ES-I3 (cell line): ENCODE measurements around the gene PRKAG2.
"Not testable (repeated sequence)": the region's sequence is repeated elsewhere in the genome, so short reads cannot be mapped to it uniquely, and the experiment has no call there.

Experiments used
- H3K36me3 ChIP-seq: 2 replicates; pipeline ENCODE4 v1.6.1; 2013; ENCODE audit warnings: mild to moderate bottlenecking, low read length, control low read depth, moderate library complexity; ENCODE audit not compliant: insufficient read depth
- H3K4me1 ChIP-seq: 2 replicates; pipeline ENCODE4 v1.6.1; 2013; ENCODE audit warnings: mild to moderate bottlenecking, control low read depth, low read length; ENCODE audit not compliant: insufficient read depth
- H3K9ac ChIP-seq: 2 replicates; pipeline ENCODE4 v1.6.1; 2013; ENCODE audit warnings: low read depth, mild to moderate bottlenecking, low read length, moderate library complexity
- H3K9me3 ChIP-seq: 2 replicates; pipeline ENCODE4 v1.6.1; 2013; ENCODE audit warnings: mild to moderate bottlenecking, low read length, moderate library complexity; ENCODE audit not compliant: control insufficient read depth, insufficient read depth

PRKAG2 gene

GRCh38 chr7:151837285-151838042, 39.5 kb downstream of the PRKAG2 start:
- H3K36me3 ChIP-seq, result no peaks in the 10 kb centered on the region
- no peaks in the 10 kb centered on the region for H3K9me3 ChIP-seq
- no peaks in the 10 kb centered on the region; the same call in 1 of the 2 replicates for H3K4me1 ChIP-seq
- H3K9ac ChIP-seq, result no peak overlapping the region

GRCh38 chr7:151836927-151837205, 40.0 kb downstream of the PRKAG2 start:
- H3K4me1 ChIP-seq, result no peaks in the 10 kb centered on the region; the same call in 1 of the 2 replicates

GRCh38 chr7:151836191-151836926, 40.6 kb downstream of the PRKAG2 start:
- no peaks in the 10 kb centered on the region for H3K9me3 ChIP-seq
- H3K4me1 ChIP-seq, result no peaks in the 10 kb centered on the region; the same call in 1 of the 2 replicates
- no peak overlapping the region for H3K9ac ChIP-seq
- H3K36me3 ChIP-seq, result no peaks in the 10 kb centered on the region

More at GRCh38 chr7:151836927-151837205, 40.0 kb downstream of the PRKAG2 start:
- Histone ChIP-seq H3K9me3 (no peaks in the 10 kb centered on the region), H3K36me3 (no peaks in the 10 kb centered on the region), H3K9ac (no peak overlapping the region)

GRCh38 chr7:151835636-151836035, 41.3 kb downstream of the PRKAG2 start:
- H3K4me1 ChIP-seq, result no peaks in the 10 kb centered on the region; the same call in 1 of the 2 replicates
- no peaks in the 10 kb centered on the region for H3K9me3 ChIP-seq
- no peak overlapping the region for H3K9ac ChIP-seq
- H3K36me3 ChIP-seq, result no peaks in the 10 kb centered on the region

- no peaks in the 10 kb centered on the region for H3K9me3 ChIP-seq
- no peak overlapping the region for H3K9ac ChIP-seq
- no peaks in the 10 kb centered on the region for H3K36me3 ChIP-seq
- no peaks in the 10 kb centered on the region; the same call in 1 of the 2 replicates for H3K4me1 ChIP-seq
Observed at GRCh38 chr7:151834271-151835035, 42.5 kb downstream of the PRKAG2 start.

GRCh38 chr7:151833691-151834090, 43.2 kb downstream of the PRKAG2 start:
- H3K9me3 ChIP-seq, result no peaks in the 10 kb centered on the region
- no peaks in the 10 kb centered on the region for H3K36me3 ChIP-seq
- no peaks in the 10 kb centered on the region; the same call in 1 of the 2 replicates for H3K4me1 ChIP-seq
- H3K9ac ChIP-seq, result no peak overlapping the region

- Histone ChIP-seq H3K36me3 (no peaks in the 10 kb centered on the region), H3K9ac (no peak overlapping the region), H3K9me3 (no peaks in the 10 kb centered on the region), H3K4me1 (no peaks in the 10 kb centered on the region; the same call in 1 of the 2 replicates)
Observed at GRCh38 chr7:151833213-151833651, 43.7 kb downstream of the PRKAG2 start.

- no peaks in the 10 kb centered on the region for H3K36me3 ChIP-seq
- no peaks in the 10 kb centered on the region for H3K9me3 ChIP-seq
- H3K9ac ChIP-seq, result no peak overlapping the region
- H3K4me1 ChIP-seq, result no peaks in the 10 kb centered on the region; the same call in 1 of the 2 replicates
Observed at GRCh38 chr7:151832656-151833055, 44.3 kb downstream of the PRKAG2 start.

GRCh38 chr7:151832138-151832537, 44.8 kb downstream of the PRKAG2 start:
- H3K4me1 ChIP-seq, result no peaks in the 10 kb centered on the region
- no peaks in the 10 kb centered on the region for H3K9me3 ChIP-seq
- no peaks in the 10 kb centered on the region for H3K36me3 ChIP-seq
- no peak overlapping the region for H3K9ac ChIP-seq

- Histone ChIP-seq H3K4me1 (no peaks in the 10 kb centered on the region), H3K9ac (no peak overlapping the region), H3K36me3 (no peaks in the 10 kb centered on the region), H3K9me3 (no peaks in the 10 kb centered on the region)
Observed at GRCh38 chr7:151831606-151832005, 45.3 kb downstream of the PRKAG2 start.

GRCh38 chr7:151830121-151830830, 46.6 kb downstream of the PRKAG2 start:
- Histone ChIP-seq H3K9me3 (no peaks in the 10 kb centered on the region), H3K4me1 (no peaks in the 10 kb centered on the region), H3K9ac (no peak overlapping the region), H3K36me3 (no peaks in the 10 kb centered on the region)

GRCh38 chr7:151829707-151830106, 47.2 kb downstream of the PRKAG2 start:
- Histone ChIP-seq H3K4me1 (no peaks in the 10 kb centered on the region), H3K9me3 (no peaks in the 10 kb centered on the region), H3K36me3 (no peaks in the 10 kb centered on the region), H3K9ac (no peak overlapping the region)

- Histone ChIP-seq H3K36me3 (no peaks in the 10 kb centered on the region), H3K9ac (no peak overlapping the region), H3K9me3 (no peaks in the 10 kb centered on the region), H3K4me1 (no peaks in the 10 kb centered on the region)
Observed at GRCh38 chr7:151827620-151828019, 49.3 kb downstream of the PRKAG2 start.

- H3K4me1 ChIP-seq, H3K9me3 ChIP-seq, H3K36me3 ChIP-seq, H3K9ac ChIP-seq: not testable (repeated sequence)
Observed at GRCh38 chr7:151826316-151826715, 50.6 kb downstream of the PRKAG2 start.
